COLO829 (cell line): ENCODE data around the gene GTF3C1.
A peak's percentile ranks its signal among the peaks of the same experiment; 100 is the strongest.
"Not testable (repeated sequence)": the region's sequence is repeated elsewhere in the genome, so short reads cannot be mapped to it uniquely, and the experiment has no call there.

Source experiments
- DNase-seq: peaks from one replicate; pipeline ENCODE4 v3.0.0; 2012; ENCODE audit warnings: low spot score

The GTF3C1 gene

GRCh38 chr16:27441998-27442397 lies 107.7 kb downstream of the GTF3C1 start:
- DNase-seq, result no peak

- DNase-seq, result no peak
Observed at GRCh38 chr16:27441276-27441675, 108.4 kb downstream of the GTF3C1 start.

DNA sequence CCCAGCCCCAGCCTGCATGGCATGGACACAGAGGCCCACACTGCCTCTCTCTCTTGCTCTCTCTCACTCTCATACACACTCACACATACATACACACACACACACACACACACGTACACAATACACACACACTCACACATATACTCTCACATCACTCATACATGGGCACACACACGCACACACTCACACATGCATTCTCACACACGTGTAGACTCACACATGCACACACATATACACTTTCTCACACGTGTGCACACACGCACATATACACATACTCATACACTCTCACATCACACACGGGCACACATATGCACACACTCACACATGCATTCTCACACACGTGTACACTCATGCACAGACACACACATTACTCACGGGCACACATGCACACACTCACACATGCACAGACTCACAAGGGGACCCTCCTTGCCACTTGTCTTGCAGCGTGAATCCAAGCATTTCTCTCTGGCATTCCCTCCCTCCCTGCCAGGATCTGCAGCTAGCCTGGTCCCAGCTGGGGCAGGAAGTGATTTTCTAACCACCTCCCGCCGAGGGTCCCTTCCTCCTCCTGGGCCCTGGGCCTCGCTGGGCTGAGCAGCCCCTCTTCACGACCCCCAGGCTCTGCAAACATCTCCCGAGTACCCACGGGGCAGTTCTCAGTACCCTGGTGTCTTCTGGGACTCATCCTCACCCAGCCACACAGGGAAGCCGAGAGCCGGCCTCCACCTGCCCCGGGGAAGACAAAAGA lies 110.3 kb downstream of the GTF3C1 start:
- DNase-seq, result no peak

- DNase-seq, result no peak
Observed at GRCh38 chr16:27437946-27438345, 111.8 kb downstream of the GTF3C1 start.

DNA sequence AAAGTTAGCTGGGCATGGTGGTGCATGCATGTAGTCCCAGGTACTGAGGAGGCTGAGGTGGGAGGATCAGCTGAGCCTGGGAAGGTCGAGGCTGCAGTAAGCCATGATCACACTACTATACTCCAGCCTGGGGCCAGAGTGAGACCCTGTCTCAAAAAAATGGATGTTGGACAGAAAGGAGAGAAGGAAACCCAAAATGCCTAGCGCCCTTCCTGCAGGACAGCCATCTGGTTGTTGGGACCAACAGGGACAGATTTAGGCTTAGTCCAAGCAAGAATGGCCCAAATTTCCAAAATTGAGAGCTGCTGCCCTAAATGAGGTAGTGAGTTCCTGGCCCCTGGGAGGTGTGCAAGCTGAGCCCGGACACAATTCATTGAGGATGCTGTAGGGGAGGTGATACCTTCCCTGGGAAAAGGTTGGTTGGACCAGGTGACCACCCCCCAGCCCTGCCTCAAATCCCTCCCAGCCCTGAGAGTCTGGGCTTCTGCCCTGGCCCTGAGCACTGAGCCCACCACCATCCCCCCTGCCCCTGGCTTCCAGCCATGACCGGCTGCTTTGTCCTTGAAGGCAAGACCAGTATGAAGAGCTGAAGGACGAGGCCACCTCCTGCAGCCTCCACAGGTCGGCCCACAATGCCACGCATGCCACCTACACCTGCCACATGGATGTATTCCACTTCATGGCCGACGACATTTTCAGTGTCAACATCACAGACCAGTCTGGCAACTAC lies 112.6 kb downstream of the GTF3C1 start:
- DNase-seq, result no peak

DNA sequence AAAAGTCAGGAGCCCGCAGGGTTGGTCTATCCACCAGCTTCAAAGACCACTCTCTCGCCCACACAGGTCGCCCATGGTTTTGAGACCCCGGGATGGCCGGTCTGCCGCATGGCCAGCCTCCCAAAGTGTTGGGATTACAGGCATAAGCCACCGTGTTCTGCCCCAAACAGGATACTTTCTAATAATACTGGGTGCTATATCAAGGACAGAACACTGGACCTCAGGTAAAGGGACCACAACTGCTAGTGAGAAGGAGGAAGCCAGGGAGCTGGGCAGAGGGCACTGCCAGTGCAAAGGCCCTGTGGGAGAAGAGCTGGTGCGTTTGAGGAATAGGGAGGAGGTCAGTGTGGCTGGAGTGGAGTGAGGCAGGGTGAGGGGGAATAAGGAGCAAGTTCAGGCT lies 113.6 kb downstream of the GTF3C1 start:
- no peak for DNase-seq

DNA sequence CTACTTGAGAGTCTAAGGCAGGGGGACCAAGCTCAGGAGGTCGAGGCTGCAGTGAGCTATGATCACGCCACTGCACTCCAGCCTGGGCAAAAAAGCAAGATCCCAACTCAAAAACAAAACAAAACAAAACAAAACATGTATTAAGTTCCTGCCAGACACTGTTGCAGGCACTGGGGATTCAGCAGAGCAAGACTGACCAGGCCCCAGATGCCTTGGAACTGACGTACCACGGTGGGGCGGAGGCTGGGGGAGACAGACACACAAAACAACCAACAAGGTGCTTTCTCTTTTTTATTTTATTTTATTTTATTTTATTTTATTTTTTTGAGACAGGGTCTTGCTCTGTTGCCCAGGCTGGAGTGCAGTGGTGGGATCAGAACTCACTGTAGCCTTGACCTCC lies 114.6 kb downstream of the GTF3C1 start:
- not testable (repeated sequence) for DNase-seq

- DNase-seq, result no peak
Observed at GRCh38 chr16:27434141-27435051, 115.3 kb downstream of the GTF3C1 start.

DNA sequence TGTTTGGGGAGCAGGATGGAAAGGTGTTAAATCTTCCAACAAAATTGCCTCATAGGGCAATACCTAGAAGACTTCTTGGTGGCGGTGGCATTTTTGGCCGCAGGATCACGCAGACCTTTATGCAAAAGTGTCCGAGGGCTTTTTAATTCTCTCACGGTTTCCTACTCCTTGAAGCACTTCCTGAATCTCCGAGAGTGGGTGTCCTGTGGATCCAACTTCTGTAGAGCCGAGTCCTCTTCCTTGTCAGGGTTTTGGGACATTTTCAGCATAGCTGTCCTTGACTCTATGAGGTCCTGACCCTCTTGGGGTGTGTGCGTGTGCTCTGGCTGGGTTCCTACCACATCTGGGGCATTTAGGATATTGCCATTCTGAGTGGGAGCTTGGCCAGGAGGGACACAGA lies 116.1 kb downstream of the GTF3C1 start:
- no peak for DNase-seq

DNA sequence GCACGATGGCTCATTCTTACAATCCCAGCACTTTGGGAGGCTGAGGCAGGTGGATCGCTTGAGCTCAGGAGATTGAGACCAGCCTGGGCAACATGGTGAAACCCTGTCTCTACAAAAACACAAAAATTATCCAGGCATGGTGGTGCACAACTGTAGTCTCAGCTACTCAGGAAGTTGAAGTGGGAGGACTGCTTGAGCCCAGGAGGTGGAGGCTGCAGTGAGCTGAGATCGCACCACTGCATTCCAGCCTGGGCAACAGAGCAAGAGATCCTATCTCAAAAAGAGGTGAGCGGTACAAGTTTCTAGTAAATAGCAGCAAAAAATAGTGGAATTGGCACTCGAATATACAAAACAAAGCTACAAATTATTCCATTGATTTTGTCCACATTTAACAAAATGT lies 116.5 kb downstream of the GTF3C1 start:
- not testable (repeated sequence) for DNase-seq

DNA sequence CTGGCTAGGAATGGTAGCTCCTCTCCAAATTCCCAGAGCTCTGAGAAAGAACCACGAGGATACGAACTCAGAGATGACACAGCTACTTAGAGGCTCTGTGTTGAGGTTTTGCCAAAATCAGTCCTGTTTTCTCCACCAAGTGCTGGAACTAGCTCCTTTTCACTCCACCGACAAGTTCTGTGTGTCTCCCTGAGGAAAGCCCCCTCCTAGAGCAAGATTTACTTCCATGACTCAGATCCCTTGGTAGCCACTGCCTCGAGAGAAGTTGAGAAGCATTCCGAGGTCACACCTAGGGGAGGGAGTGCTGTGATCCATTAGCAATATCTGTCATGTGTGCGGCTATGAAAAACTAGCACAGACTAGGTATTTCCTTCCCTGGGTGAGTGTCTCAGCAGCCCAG lies 117.2 kb downstream of the GTF3C1 start:
- no peak for DNase-seq

DNA sequence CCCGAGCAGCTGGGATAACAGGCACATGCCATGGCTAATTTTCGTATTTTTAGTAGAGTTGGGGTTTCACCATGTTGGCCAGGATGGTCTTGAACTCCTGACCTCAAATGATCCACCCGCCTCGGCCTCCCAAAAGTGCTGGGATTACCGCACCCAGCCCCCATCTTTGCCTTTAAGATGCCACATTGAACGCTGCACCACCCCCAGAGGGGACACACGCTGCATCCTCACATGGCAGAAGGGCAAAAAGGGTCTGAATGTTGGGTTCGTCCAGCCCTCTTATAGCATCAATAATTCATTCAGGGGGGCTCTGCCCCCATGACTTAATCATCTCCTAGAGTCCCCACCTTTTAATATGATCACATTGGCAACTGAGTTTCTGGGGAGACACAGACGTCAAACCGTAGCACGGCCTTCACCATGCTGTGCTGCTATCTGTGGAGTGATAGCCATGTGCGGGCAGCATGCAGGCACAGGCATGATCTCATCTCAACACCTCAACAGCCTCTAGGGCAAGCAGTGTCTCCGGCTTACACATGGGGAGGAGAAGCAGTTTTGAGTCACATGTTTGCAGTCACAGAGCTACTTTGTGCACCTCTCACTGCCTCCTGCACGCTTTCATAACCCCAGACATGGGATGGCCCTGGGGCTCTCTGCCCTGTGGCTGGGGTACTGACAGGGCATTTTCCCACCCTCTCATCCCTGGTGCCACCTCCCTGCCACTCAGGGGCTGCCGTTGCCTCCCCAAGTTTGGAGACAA lies 117.8 kb downstream of the GTF3C1 start:
- no peak for DNase-seq

DNA sequence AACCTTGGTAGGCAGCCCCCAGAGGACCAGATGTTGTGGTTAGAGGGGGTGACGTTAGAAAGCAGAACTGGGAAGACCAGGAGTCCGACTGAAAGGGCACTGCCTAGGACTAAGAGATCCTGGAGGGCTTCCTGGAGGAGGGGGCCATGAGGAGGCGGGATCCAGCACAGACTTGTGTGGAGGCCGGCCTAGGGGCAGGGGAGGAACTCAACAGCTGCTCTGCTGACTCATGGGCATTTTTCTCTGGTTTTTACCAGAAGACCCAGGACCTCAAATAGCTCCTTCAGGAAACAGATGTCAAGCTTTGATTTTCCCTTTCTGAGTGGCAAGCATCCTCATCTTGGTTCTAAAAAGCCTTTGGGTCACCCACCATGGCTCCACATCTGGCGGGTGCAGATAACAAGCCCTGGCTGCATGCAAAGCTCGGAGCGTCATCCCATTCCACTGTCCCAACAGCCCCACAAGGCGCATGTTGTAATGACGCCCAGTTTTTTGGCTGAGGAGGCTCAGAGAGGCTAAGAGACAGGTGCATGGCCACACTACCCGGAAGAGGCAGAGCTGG lies 118.7 kb downstream of the GTF3C1 start:
- no peak for DNase-seq

- no peak for DNase-seq
Observed at GRCh38 chr16:27430512-27430911, 119.2 kb downstream of the GTF3C1 start.

- no peak for DNase-seq
Observed at GRCh38 chr16:27429981-27430441, 119.7 kb downstream of the GTF3C1 start.

- DNase-seq, result no peak
Observed at GRCh38 chr16:27429330-27429871, 120.3 kb downstream of the GTF3C1 start.

- no peak for DNase-seq
Observed at GRCh38 chr16:27428026-27428785, 121.5 kb downstream of the GTF3C1 start.

DNA sequence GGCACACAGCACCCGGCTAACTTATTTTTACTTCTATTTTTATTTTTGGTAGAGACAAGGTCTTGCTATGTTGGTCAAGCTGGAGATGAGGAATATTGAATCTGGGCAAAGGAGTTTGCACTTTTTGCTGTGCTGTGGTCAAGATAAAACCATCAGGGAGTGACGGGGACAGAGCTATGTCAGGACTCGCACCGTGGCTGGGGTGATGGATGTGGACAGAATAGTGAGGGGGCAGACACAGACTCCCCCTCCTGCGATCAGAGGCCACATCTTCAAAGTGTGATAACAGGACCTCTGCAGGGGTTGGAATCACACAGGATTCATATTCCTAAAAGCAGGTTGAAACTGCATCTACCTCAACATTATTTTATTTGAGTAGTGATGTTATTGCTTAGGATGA lies 122.2 kb downstream of the GTF3C1 start:
- DNase-seq, result no peak

- DNase-seq, result peak; percentile 64
Observed at GRCh38 chr16:27426423-27427408, 123.0 kb downstream of the GTF3C1 start.
